RWPE2 (cell line): ENCODE data around the gene ZNF621.
"Not testable (repeated sequence)": the region's sequence is repeated elsewhere in the genome, so short reads cannot be mapped to it uniquely, and the experiment has no call there.

Experiments
- ATAC-seq: fragments of 200-7000 bp; cut with Tn5 transposase; 3 replicates; pipeline ENCODE4 v1.9.1; 2021; ENCODE audit warnings: low read depth
- DNase-seq: peaks from one replicate; pipeline ENCODE4 v3.0.0-alpha.2; 2020; ENCODE audit warnings: low spot score
- H3K27ac ChIP-seq: fragments of 450-650 bp; 2 replicates; pipeline ENCODE4 v1.5.1; 2017; ENCODE audit warnings: mild to moderate bottlenecking; ENCODE audit not compliant: poor library complexity, severe bottlenecking
- H3K27me3 ChIP-seq: fragments of 250-450 bp; sonication (Bioruptor Pico); 2 replicates; pipeline ENCODE4 v1.5.1; 2021; ENCODE audit warnings: mild to moderate bottlenecking, moderate library complexity; ENCODE audit not compliant: insufficient read depth, poor library complexity, severe bottlenecking
- H3K36me3 ChIP-seq: fragments of 250-450 bp; sonication (Bioruptor Pico); 2 replicates; pipeline ENCODE4 v1.5.1; 2020; ENCODE audit warnings: low read depth, mild to moderate bottlenecking, moderate library complexity
- H3K4me1 ChIP-seq: fragments of 250-450 bp; sonication (Bioruptor Pico); 2 replicates; pipeline ENCODE4 v1.5.1; 2021; ENCODE audit warnings: mild to moderate bottlenecking, moderate library complexity; ENCODE audit not compliant: insufficient read depth, poor library complexity, severe bottlenecking
- H3K4me3 ChIP-seq: fragments of 250-450 bp; sonication (Bioruptor Pico); 2 replicates; pipeline ENCODE4 v1.5.1; 2021; ENCODE audit warnings: mild to moderate bottlenecking, moderate library complexity; ENCODE audit not compliant: severe bottlenecking
- H3K9me3 ChIP-seq: fragments of 250-450 bp; sonication (Bioruptor Pico); 2 replicates; pipeline ENCODE4 v1.5.1; 2021; ENCODE audit warnings: mild to moderate bottlenecking, moderate library complexity; ENCODE audit not compliant: severe bottlenecking
- CTCF ChIP-seq: fragments of 450-650 bp; IDR thresholded peaks from one replicate; pipeline ENCODE4 v1.5.1; 2017; ENCODE audit warnings: mild to moderate bottlenecking, moderate library complexity; ENCODE audit not compliant: poor library complexity, severe bottlenecking

Gene ZNF621

GRCh38 chr3:40550167-40550566 is 25.4 kb downstream of the ZNF621 start:
- no peak for ATAC-seq
- no peak overlapping the region for H3K27ac ChIP-seq
- no peak for TF ChIP-seq CTCF
- no peaks in the 10 kb centered on the region for H3K36me3 ChIP-seq
- no peaks in the 10 kb centered on the region for H3K9me3 ChIP-seq
- no peak for DNase-seq
- no peaks in the 10 kb centered on the region for H3K27me3 ChIP-seq
- H3K4me3 ChIP-seq: no peak overlapping the region
- H3K4me1 ChIP-seq: no peaks in the 10 kb centered on the region

DNA sequence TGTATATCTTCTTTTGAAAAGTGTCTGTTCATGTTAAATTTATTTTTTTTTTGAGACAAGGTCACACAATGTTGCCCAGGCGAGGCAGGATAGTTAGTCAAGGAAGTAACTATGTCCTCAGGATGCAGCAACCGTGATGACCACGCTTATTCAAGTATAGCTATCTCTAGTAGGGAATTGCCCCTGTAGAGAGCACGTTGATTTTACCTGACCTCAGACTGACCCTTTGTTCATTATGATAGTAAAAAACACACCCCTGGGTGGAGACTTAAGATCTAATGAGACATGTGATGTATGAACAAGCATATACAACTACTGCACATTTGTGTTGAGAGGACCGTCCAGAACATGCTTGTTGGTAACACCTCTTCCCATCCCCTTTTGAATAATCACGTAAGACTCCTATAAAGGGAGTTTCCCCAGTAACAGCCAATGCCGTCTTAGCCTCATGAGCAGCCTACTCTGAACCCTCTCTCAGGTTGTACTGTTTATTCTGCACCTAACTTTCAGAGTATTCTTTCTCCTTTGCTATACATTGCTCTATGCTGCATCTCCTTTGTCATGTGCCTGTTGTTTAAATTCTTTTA is 32.9 kb downstream of the ZNF621 start:
- H3K36me3 ChIP-seq: no peaks in the 10 kb centered on the region
- ATAC-seq: no peak

DNA sequence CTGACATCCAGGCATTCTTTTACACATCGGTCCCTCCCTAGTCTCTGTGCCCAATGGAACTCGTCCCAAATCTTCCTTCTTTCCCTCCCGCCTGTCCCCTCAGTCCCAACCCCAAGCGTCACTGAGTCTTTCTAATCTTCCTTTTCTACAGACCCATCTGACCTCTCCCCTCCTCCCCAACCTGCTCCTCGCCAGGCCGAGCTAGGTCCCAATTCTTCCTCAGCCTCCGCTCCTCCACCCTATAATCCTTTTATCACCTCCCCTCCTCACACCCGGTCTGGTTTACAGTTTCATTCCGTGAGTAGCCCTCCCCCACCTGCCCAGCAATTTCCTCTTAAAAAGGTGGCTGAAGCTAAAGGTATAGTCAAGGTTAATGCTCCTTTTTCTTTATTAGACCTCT is 37.7 kb downstream of the ZNF621 start:
- H3K9me3 ChIP-seq, H3K36me3 ChIP-seq, ATAC-seq, H3K27me3 ChIP-seq, DNase-seq, H3K4me1 ChIP-seq, H3K27ac ChIP-seq, H3K4me3 ChIP-seq: not testable (repeated sequence)

More for the DNA sequence above, 32.9 kb downstream of the ZNF621 start:
- DNase-seq: no peak
- H3K27me3 ChIP-seq: no peaks in the 10 kb centered on the region
- H3K9me3 ChIP-seq: no peaks in the 10 kb centered on the region
- no peak for TF ChIP-seq CTCF
- H3K27ac ChIP-seq: no peak overlapping the region
- no peak overlapping the region for H3K4me3 ChIP-seq
- H3K4me1 ChIP-seq: no peaks in the 10 kb centered on the region

- not testable (repeated sequence) for H3K4me1 ChIP-seq, ATAC-seq
These were observed 40.9 kb downstream of the ZNF621 start for GRCh38 chr3:40565629-40566028.

DNA sequence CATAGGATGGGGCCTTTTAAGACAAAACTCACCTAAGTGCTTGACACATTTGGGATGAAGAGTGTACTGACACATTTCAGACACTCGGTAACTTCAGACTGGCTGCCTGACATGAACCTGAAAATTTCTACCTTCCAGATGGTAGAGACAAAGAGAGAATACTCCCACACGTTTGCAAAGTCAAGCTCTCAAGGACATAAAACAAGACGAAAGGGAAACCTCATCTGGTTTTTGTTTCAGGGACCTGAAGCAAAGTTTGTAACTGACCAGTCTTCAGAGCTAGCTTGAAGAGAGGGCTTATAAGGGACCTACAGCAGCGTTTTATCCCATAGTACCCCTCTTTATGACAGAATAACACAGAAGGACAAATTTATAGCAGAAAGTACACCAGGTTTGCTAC is 41.9 kb downstream of the ZNF621 start:
- TF ChIP-seq CTCF: no peak
- Histone ChIP-seq H3K27me3 (no peaks in the 10 kb centered on the region), H3K36me3 (no peaks in the 10 kb centered on the region), H3K4me3 (no peak overlapping the region), H3K9me3 (no peaks in the 10 kb centered on the region), H3K4me1 (no peaks in the 10 kb centered on the region), H3K27ac (no peak overlapping the region)
- ATAC-seq (no peak), DNase-seq (no peak)

More at GRCh38 chr3:40565629-40566028, 40.9 kb downstream of the ZNF621 start:
- not testable (repeated sequence) for H3K27ac ChIP-seq, H3K36me3 ChIP-seq, H3K9me3 ChIP-seq, H3K4me3 ChIP-seq, DNase-seq, H3K27me3 ChIP-seq

DNA sequence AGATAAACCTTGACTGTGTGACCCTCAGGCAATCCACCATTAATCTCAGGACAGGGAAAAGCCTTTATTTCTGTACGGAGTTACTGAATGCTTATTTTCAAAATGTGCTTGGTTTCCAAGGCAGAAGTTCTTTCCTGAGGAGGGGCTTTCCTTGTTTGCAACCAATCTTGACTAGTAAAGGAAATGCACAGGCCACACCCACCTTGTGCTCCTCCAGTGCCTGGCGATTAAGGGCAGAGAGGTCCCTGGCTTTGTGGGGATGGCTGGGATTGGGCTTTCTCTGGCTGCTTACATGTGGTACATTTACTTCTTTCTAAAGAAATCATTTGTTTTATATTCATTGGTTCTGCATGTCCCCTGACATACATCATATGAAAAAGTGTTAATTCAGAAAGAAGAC is 47.8 kb downstream of the ZNF621 start:
- Histone ChIP-seq H3K9me3 (no peaks in the 10 kb centered on the region), H3K4me1 (no peaks in the 10 kb centered on the region), H3K4me3 (no peak overlapping the region), H3K27ac (no peak overlapping the region), H3K36me3 (no peaks in the 10 kb centered on the region), H3K27me3 (no peaks in the 10 kb centered on the region)
- ATAC-seq (no peak), DNase-seq (no peak)
- no peak for TF ChIP-seq CTCF
